ENCODE measurements around the gene RAB3IP. TPM values are rescaled to one million over a fixed set of nuclear protein-coding genes. Genes with fewer than 3 reads are reported as not detected.
"Not testable (repeated sequence)": the region's sequence is repeated elsewhere in the genome, so short reads cannot be mapped to it uniquely, and the experiment has no call there.

Gene RAB3IP
- total RNA-seq, 6 donors from 2014 or later: 24.1 to 99.5 (median 34.2) TPM

DNA sequence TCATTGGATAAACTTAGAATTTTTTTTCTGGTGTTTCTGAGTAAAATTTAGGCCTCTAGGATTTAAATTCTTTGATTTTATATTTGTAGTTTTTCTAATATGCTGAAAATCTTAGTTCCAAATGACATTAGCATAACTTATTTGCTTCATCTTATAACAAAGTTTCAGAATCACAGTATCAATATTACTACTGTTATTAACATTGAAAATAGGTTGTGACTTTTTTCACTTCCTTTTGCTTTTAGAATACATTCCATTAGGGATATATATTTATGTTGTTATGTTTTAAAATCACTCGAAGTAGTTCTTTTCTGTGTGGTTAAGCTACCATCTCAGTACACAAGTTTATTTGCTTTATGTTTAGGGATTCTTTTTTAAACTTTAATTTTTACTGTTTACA, 12.8 kb downstream of the RAB3IP start:
- no peaks in the 10 kb centered on the region for H3K9me3 ChIP-seq
- no peak for DNase-seq
- H3K27ac ChIP-seq: no peak overlapping the region
- ATAC-seq (ENCODE audit: low FRiP score in 2 of 2): no peak
- no peaks in the 10 kb centered on the region for H3K27me3 ChIP-seq
- peaks cover under 1 to 13% (median 8%) of the 10 kb centered on the region in 4 donors for H3K36me3 ChIP-seq
- H3K4me1 ChIP-seq: no peaks in the 10 kb centered on the region
- no peak overlapping the region for H3K4me3 ChIP-seq
- TF ChIP-seq, protein P1, sequence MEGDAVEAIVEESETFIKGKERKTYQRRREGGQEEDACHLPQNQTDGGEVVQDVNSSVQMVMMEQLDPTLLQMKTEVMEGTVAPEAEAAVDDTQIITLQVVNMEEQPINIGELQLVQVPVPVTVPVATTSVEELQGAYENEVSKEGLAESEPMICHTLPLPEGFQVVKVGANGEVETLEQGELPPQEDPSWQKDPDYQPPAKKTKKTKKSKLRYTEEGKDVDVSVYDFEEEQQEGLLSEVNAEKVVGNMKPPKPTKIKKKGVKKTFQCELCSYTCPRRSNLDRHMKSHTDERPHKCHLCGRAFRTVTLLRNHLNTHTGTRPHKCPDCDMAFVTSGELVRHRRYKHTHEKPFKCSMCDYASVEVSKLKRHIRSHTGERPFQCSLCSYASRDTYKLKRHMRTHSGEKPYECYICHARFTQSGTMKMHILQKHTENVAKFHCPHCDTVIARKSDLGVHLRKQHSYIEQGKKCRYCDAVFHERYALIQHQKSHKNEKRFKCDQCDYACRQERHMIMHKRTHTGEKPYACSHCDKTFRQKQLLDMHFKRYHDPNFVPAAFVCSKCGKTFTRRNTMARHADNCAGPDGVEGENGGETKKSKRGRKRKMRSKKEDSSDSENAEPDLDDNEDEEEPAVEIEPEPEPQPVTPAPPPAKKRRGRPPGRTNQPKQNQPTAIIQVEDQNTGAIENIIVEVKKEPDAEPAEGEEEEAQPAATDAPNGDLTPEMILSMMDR (IDR thresholded peaks at IDR 0.05): no peak
- no peak for TF ChIP-seq POLR2A (IDR thresholded peaks at IDR 0.05)
- no peak for TF ChIP-seq EP300 (IDR thresholded peaks at IDR 0.05)
- no peak for TF ChIP-seq POLR2AphosphoS5 (IDR thresholded peaks at IDR 0.05)
- 78 to 93% methylated on average over 1 of the region's 1 CpG for WGBS, 2 donors

DNA sequence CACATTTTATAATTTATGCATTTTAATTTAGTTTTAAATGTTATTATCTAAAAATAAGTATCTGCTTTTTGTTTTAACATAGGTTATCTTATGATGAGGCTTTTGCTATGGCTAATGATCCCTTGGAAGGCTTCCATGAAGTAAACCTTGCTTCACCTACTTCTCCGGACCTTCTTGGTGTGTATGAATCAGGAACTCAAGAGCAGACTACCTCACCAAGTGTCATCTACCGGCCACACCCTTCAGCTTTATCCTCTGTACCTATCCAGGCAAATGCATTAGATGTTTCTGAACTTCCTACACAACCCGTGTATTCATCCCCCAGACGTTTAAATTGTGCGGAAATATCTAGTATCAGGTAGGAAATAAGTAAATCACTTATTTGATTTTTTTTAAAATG, 16.6 kb downstream of the RAB3IP start:
- H3K27ac ChIP-seq: no peak overlapping the region
- TF ChIP-seq, protein P1 (IDR thresholded peaks at IDR 0.05): no peak
- TF ChIP-seq EP300 (IDR thresholded peaks at IDR 0.05): no peak
- no peak for TF ChIP-seq POLR2A (IDR thresholded peaks at IDR 0.05)
- no peak for TF ChIP-seq POLR2AphosphoS5 (IDR thresholded peaks at IDR 0.05)
- ATAC-seq (ENCODE audit: low FRiP score in 2 of 2) (no peak), DNase-seq (no peak)
- WGBS, 2 donors: 89 to 95% methylated on average over 5 of the region's 5 CpGs
- no peak overlapping the region for H3K4me3 ChIP-seq
- H3K36me3 ChIP-seq: peaks cover 4 to 26% (median 10%) of the 10 kb centered on the region in 4 donors
- H3K4me1 ChIP-seq: no peaks in the 10 kb centered on the region
- H3K9me3 ChIP-seq: peaks cover 3 to 12% (median 6%) of the 10 kb centered on the region in 4 donors
- H3K27me3 ChIP-seq: no peaks in the 10 kb centered on the region

DNA sequence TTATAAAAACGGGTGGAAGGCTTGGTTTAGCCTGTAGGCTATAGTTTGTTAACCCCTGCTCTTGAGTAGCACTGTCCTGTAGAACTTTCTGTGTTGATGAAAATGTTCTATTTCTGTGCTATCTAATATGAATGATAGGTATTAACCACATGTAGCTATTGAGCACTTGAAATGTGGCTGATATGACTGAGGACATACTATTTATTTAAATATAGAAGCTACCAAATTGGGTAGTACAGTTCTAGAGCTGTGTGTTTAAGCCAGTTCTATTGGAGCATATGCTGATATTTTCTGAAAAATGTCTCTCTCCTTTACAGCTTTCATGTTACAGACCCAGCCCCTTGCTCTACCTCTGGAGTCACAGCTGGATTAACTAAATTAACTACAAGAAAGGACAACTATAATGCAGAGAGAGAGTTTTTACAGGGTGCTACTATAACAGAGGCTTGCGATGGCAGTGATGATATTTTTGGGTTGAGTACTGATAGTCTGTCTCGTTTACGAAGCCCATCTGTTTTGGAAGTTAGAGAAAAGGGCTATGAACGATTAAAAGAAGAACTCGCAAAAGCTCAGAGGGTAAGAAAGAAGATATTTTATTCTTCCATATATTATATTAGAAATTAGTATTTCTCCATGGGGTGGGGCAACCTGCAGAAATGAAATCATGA, 17.6 kb downstream of the RAB3IP start:
- no peak for DNase-seq
- H3K27me3 ChIP-seq: no peaks in the 10 kb centered on the region
- H3K36me3 ChIP-seq: peaks cover 4 to 26% (median 10%) of the 10 kb centered on the region in 4 donors
- TF ChIP-seq POLR2A (IDR thresholded peaks at IDR 0.05) (no peak), EP300 (IDR thresholded peaks at IDR 0.05) (no peak), POLR2AphosphoS5 (IDR thresholded peaks at IDR 0.05) (no peak)
- TF ChIP-seq, protein P1 (IDR thresholded peaks at IDR 0.05): no peak
- H3K4me3 ChIP-seq: no peak overlapping the region
- H3K9me3 ChIP-seq: peaks cover 3 to 12% (median 6%) of the 10 kb centered on the region in 4 donors
- no peaks in the 10 kb centered on the region for H3K4me1 ChIP-seq
- 88 to 95% methylated on average over 6 of the region's 6 CpGs for WGBS, 2 donors
- ATAC-seq (ENCODE audit: low FRiP score in 2 of 2): no peak
- H3K27ac ChIP-seq: no peak overlapping the region

DNA sequence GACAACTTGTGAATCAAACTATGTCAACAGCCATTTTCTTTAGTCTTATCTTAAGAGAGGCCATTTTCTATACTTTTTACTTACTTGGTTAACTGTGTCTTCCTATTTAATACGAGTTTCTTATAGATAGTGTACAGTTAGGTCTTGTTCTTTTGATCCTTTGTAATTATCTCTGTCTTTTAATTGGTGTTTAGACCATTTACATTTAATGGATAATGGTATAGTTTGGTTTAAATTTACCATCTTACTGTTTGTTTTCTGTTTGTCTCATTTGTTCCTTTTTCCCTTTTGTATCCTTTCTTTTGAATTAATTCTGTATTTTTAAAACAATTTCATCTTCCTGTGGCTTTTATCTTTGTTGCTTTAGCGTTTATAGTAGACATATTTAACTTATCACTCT, 19.4 kb downstream of the RAB3IP start:
- DNase-seq (no peak), ATAC-seq (ENCODE audit: low FRiP score in 2 of 2) (no peak)
- no peak overlapping the region for H3K27ac ChIP-seq
- peaks cover 4 to 26% (median 10%) of the 10 kb centered on the region in 4 donors for H3K36me3 ChIP-seq
- no peak overlapping the region for H3K4me3 ChIP-seq
- WGBS, 2 donors: 91 to 96% methylated on average over 2 of the region's 2 CpGs
- peaks cover 3 to 12% (median 7%) of the 10 kb centered on the region in 4 donors for H3K9me3 ChIP-seq
- H3K27me3 ChIP-seq: no peaks in the 10 kb centered on the region
- no peaks in the 10 kb centered on the region for H3K4me1 ChIP-seq
- TF ChIP-seq EP300 (IDR thresholded peaks at IDR 0.05) (no peak), POLR2AphosphoS5 (IDR thresholded peaks at IDR 0.05) (no peak), POLR2A (IDR thresholded peaks at IDR 0.05) (no peak)
- TF ChIP-seq, protein P1 (IDR thresholded peaks at IDR 0.05): no peak

DNA sequence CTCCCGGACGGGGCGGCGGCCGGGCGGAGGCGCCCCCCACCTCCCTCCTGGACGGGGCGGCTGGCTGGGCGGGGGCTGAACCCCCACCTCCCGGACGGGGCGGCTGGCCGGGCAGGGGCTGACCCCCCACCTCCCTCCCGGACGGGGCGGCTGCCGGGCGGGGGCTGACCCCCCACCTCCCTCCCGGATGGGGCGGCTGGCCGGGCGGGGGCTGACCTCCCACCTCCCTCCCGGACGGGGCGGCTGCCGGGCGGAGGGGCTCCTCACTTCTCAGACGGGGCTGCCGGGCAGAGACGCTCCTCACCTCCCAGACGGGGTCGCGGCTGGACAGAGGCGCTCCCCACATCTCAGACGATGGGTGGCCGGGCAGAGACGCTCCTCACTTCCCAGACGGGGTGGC, 20.9 kb downstream of the RAB3IP start:
- not testable (repeated sequence) for ATAC-seq (ENCODE audit: low FRiP score in 2 of 2); H3K4me1 ChIP-seq; H3K27me3 ChIP-seq; H3K27ac ChIP-seq; H3K4me3 ChIP-seq
- Histone ChIP-seq H3K9me3 (peaks cover 3 to 14% (median 9%) of the 10 kb centered on the region in 4 donors), H3K36me3 (peaks cover 4 to 26% (median 10%) of the 10 kb centered on the region in 4 donors)
- peak in 1 of 2 donors; percentile 68 for DNase-seq
- 93 to 99% methylated on average over 6 to 10 of the region's 39 CpGs for WGBS, 2 donors
